ENCODE data around the gene CARS1.

DNA sequence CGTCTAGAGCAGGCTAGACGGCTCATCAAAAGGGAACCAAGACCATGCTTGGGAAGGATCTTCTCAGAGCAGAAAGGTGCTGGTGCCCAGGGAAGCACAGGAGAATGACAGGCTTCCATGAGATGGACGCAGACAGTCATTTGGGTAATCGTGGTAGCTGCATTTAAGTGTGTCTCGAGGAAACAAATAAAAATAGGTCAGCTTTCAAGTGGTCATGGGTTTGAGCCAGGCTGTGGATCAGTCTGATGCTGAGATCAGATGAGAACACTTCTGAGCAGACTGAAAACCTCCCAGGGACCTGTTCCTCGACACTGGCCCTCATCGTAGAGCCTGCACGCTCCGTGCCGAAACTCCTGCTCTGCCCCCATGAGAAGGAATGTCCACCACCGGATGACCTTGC is 4.7 kb downstream of the CARS1 start:
- TF ChIP-seq FOXK2 (IDR thresholded peaks at IDR 0.05), result no peak
- no peak for TF ChIP-seq TARDBP (IDR thresholded peaks at IDR 0.05)
